Islet of Langerhans (tissue), 1 donor: Measurements from ENCODE around the gene MAP4K4.

Experiments
- FAIRE-seq: peaks from one replicate; lab custom pipeline; 2011; peaks lifted over from hg19 to GRCh38; lab: Jason Lieb, UNC

The MAP4K4 gene

GRCh38 chr2:101697124-101698013, at the start of gene MAP4K4:
MAP4K4 (plus strand) TSS chr2:101697707; CDS start chr2:101698081, 374 bp downstream.
- no peak for FAIRE-seq

GRCh38 chr2:101653469-101653868, 44.0 kb upstream of the MAP4K4 start:
- no peak for FAIRE-seq

DNA sequence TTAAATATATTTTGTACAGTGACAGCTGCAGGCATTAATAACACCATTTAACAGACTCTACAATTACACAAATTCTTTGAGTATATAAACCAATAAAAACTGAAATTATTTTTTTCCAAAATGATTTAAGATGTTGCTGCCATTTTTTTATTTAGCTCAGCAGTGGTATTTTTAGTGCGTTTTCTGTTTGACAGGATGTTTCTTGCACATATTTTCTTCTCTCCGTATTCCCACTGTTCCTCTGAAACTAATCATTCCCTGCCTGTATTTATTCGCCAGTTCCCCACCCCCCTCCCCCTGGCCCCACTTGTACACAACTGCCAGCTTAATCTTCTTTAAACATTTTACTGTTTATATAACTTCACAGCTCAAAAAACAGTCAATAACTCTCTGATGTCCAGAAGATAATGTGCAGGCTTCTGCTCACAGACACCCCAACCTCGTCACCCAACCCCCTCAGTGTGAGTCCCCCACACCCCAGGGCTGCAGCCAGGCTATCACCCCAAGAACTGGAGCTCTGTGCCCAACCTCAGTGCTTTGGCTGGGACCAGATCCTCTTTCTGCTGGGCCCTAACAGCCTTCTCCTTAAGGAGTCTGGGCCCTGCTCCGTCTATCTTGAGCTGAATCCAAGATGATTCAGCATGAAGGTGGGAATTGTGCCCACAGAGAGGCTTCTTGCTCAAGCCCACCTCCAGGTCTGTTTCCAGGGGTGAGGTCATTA, 41.6 kb upstream of the MAP4K4 start:
- no peak for FAIRE-seq

DNA sequence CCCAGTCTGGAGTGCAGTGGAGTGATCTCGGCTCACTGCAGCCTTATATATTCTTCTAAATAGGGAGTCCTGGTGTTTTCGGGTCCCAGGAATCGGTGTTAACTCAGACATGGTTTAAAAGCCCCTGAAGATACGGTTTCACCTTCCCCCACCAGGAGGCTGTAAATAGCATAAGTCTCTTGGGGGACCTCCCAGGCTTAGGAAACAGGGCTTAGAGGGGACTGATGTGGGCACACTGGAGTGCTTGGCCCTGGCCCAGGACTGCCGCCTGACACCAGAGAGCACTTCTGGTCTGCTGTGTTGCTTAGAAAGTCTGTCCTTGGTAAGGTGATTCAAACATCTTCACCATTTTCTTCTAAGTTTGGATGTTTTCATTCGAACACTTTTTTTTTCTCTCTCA, 39.7 kb upstream of the MAP4K4 start:
- FAIRE-seq: no peak

- FAIRE-seq: no peak
Measured at GRCh38 chr2:101658387-101658786, 39.1 kb upstream of the MAP4K4 start.

- FAIRE-seq: no peak
Measured at GRCh38 chr2:101665312-101665711, 32.2 kb upstream of the MAP4K4 start.

DNA sequence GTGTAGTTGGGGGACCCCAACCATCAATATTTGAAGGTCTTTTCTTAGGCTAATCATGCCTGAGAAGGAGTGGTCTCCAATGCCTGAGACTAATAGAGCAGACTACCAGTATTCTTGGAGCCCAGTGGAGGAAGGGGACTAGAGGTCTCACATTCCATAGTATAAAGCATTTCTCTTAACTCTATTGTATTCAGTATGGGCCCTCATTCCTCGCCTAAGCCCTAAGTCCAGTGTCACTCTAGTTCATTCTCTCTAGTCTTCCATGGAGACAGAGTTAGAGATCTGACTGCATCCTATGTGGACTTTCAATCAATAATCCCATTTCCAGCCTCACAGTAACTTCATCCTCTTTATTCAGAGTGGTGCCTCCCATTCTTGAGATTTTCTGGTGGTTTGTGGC, 29.7 kb upstream of the MAP4K4 start:
- no peak for FAIRE-seq

DNA sequence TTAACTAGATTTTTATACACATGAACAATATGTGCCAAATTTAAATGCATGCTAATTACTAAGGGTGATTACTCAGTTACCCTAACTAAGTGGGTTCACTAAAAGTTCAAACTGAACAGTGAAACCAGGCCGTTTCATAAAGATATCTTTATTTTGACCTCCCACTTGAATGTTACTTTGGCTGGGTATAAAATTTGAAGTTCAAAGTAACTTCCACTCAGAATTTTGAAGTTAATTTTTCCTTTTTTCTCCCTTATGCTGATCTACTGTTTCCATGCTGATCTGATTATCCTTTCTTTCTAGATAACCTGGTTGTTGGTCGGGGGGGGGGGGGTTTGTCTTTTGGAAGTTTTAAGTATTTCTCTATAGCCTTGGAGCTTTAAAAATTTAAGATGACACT, 25.5 kb upstream of the MAP4K4 start:
- no peak for FAIRE-seq

DNA sequence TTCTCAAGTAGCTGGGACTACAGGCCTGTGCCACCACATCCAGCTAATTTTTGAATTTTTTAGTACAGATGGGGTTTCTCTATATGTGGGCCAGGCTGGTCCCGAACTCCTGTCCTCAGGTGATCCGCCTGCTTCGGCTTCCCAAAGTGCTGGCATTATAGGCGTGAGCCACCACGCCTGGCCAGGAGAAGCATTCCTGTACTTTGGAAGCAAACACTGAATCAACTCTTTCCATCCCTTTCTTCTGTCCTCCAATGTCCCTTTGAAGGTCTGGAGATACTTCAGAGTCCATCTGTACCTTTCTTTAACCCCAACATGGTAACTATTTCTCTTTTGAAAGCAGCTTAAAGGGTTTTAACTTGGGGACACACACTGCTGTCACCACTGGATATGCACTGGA, 23.6 kb upstream of the MAP4K4 start:
- no peak for FAIRE-seq

- no peak for FAIRE-seq
Measured at GRCh38 chr2:101675512-101675911, 22.0 kb upstream of the MAP4K4 start.

- FAIRE-seq: no peak
Measured at GRCh38 chr2:101676674-101677073, 20.8 kb upstream of the MAP4K4 start.

DNA sequence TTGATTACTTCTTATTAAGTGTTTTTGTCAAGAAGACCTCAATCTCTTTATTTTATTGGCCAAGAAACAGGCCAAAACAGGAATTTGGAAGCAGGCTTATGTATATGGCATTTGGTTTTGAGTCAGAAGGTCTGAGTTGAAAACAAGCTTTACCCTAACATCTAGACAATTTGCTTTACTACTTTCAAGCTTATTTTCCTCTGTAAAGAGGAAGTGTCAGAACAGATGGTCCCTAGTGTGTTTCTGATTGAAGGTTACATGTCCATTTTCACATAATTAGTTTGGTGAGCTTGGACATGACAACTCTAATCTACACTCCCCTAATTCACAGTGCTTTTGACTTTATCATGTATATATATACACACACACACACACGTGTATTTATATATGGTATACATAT, 19.8 kb upstream of the MAP4K4 start:
- FAIRE-seq: no peak

DNA sequence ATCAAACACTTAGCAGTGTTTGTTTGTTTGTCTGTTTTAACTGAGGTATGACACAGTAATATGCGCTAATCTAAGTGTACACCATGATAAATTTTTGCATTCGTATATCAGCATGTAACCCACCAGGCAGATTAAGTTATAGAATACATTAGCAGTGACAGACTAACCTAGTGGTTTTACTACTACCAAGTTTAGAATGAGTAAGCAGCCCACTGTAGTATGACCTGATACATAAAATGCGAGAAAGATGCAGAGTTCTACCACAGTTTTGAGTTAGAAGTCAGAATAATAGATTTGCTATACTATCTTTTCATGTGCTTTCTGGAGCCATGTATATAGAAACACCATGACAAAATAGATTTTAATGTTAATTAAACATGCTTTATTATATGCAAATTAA, 19.1 kb upstream of the MAP4K4 start:
- FAIRE-seq: no peak

- FAIRE-seq: no peak
Measured at GRCh38 chr2:101679037-101679726, 18.3 kb upstream of the MAP4K4 start.

DNA sequence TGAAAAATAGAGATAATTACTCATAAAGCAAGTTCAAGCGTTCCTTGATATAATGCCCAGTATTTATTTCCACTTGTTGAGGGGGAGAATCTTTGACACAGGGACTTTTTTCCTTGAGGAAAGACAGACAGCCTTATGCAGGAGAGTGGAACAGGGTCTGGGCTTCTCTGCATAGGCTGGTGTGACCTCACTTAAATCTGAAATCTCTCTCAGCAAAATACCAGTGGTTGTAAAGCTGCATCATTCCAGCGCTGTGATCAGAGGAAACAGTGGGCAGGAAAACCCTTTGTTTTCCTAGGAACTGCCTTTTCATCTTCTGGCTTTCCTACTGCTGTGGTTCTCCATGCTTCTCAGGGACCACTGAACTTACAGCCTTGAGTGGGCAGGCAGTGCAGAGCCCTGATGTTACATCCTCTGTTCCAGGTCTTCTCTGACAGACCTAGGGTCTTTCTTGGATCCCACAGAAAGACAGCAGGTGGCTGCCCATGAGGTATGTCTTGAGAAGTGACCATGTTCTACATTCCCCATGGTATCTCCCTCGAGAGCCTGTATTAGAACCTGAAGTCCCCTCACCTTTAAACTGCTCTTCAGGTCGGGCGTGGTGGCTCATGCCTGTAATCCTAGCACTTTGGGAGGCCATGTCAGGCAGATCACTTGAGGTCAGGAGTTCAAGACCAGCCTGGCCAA, 17.6 kb upstream of the MAP4K4 start:
- no peak for FAIRE-seq

DNA sequence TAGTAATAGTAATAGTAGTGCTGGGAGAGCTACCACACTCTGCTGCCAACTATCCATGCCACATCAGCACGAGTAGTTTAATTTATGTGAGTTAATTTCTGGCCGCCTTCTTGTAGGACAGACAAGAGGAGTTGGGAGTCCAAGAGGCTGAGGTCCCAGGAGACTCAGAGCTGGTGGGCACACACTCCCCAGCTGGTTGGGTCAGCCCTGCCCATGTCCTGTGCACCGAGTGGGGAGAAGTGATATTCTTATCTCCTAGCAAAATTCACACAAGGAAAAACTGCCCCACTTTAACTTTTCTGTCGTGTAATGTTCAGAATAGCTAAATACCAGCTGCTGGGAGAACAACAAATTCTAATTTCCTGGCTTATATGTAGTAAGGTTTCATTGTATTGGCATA, 15.2 kb upstream of the MAP4K4 start:
- FAIRE-seq: no peak

- FAIRE-seq: no peak
Measured at GRCh38 chr2:101684313-101684712, 13.2 kb upstream of the MAP4K4 start.

- FAIRE-seq: no peak
Measured at GRCh38 chr2:101688261-101688660, 9.2 kb upstream of the MAP4K4 start.

DNA sequence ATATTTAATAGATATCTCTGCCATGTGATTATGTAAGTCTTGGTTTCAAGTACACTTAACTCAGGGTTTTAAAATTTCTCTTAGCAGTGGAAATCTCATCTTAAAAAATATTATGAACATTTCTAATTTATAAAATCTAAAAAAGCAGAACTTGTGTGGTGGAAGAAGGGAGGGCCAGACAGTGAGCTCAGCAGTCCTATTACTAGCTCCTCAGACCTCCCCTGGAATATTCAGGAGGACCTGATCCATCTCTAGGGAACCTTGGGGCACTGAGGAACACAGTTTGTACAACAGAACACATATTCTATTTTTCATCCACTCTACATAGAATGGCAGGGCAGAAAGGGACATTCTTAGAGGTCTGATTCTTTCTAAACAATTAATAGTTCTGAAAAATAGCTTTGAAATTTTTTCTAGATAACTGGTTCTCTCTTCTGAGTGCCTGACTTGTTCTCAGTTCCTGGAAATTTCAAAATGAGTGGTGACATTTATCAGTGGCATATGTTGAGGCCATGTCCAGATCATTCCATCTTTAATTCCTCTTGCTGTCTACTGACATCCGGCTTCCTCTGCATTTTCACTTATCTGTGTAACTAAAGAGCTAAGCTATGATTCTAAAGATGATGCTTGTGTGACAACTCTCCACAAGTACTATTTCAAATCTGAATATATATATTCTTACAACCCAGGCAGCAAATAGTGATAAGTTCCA, 8.2 kb upstream of the MAP4K4 start:
- no peak for FAIRE-seq

DNA sequence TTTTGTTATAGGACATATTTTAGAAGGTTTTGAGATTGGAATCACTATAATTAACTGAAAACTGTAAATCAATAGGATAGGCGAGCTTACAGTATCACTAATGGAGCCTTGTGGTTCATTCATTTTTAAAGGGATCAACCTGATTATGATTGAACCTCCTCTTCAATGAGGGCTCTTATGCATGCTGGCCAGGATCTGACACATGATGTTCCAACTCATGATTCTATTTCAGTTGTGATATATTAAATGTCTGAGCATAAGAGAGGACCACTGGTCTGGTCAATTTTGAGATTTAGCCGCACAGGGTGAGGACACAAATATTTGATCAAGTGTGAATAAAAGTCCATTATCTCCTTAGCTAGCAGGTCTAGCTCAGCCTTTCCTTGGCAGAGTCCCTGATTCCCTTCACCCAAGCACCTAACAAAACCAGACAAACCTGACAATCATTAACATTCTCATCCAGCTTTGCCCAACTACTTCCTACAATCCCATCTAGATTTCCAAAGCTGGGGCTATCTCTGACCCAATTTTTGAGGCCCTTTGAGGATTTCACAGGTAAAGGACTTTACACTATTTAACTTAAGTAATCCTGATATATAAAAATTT, 6.9 kb upstream of the MAP4K4 start:
- FAIRE-seq: no peak

DNA sequence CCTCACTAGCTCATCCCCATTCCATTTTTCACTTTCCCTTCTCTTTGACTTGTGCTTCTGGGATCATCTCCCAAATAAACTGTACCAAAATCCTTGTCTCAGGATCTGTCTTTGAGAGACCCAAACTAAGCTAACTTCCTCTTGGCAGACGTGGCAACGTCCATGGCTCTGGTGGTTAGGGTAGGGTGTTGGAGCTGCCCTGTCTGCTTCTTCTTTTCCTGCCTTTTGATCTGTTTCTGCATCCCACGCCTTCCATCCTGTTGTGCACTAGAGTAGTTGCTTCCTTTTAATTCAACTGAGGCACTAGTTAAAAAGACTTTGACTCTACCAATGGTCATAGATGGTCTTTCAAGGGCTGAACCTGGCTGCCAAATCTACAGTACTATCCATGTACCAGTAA, 5.5 kb upstream of the MAP4K4 start:
- no peak for FAIRE-seq
